GM21723 (cell line): ENCODE data around the gene SLMAP.
"Not testable (repeated sequence)": the region's sequence is repeated elsewhere in the genome, so short reads cannot be mapped to it uniquely, and the experiment has no call there.

Experiments
- ATAC-seq: cut with Tn5 transposase; IDR thresholded peaks from one replicate; pipeline ENCODE4 v1.9.1; 2021; ENCODE audit warnings: mild to moderate bottlenecking, moderate library complexity; ENCODE audit not compliant: unreplicated experiment

Gene SLMAP

GRCh38 chr3:57869110-57869509, 113.0 kb downstream of the SLMAP start:
- ATAC-seq = not testable (repeated sequence)

GRCh38 chr3:57872606-57873005, 116.5 kb downstream of the SLMAP start:
- ATAC-seq = no peak

GRCh38 chr3:57876632-57877031, 120.5 kb downstream of the SLMAP start:
- ATAC-seq = no peak

GRCh38 chr3:57877116-57877515, 121.0 kb downstream of the SLMAP start:
- ATAC-seq = no peak

GRCh38 chr3:57884436-57884835, 128.3 kb downstream of the SLMAP start:
- not testable (repeated sequence) for ATAC-seq

- no peak for ATAC-seq
Observed at GRCh38 chr3:57889807-57890206, 133.7 kb downstream of the SLMAP start.

- no peak for ATAC-seq
Observed at GRCh38 chr3:57890874-57891273, 134.8 kb downstream of the SLMAP start.

GRCh38 chr3:57892423-57892822, 136.3 kb downstream of the SLMAP start:
- ATAC-seq = no peak

GRCh38 chr3:57893156-57893555, 137.0 kb downstream of the SLMAP start:
- no peak for ATAC-seq

GRCh38 chr3:57893668-57894067, 137.6 kb downstream of the SLMAP start:
- ATAC-seq = no peak

- ATAC-seq = no peak
Observed at GRCh38 chr3:57896031-57896430, 139.9 kb downstream of the SLMAP start.

- no peak for ATAC-seq
Observed at GRCh38 chr3:57896691-57897090, 140.6 kb downstream of the SLMAP start.

- no peak for ATAC-seq
Observed at GRCh38 chr3:57900786-57901185, 144.7 kb downstream of the SLMAP start.

- no peak for ATAC-seq
Observed at GRCh38 chr3:57903124-57903890, 147.2 kb downstream of the SLMAP start.

- ATAC-seq = no peak
Observed at GRCh38 chr3:57910990-57911389, 154.9 kb downstream of the SLMAP start.

- no peak for ATAC-seq
Observed at GRCh38 chr3:57911593-57911992, 155.5 kb downstream of the SLMAP start.

GRCh38 chr3:57917601-57918000, 161.5 kb downstream of the SLMAP start:
- ATAC-seq = no peak

GRCh38 chr3:57918123-57918837, 162.2 kb downstream of the SLMAP start:
- ATAC-seq = no peak

- ATAC-seq = no peak
Observed at GRCh38 chr3:57919987-57920386, 163.9 kb downstream of the SLMAP start.

GRCh38 chr3:57923101-57923500, 167.0 kb downstream of the SLMAP start:
- ATAC-seq = no peak

GRCh38 chr3:57923752-57924151, 167.6 kb downstream of the SLMAP start:
- ATAC-seq = no peak

- ATAC-seq = no peak
Observed at GRCh38 chr3:57927166-57927565, 171.1 kb downstream of the SLMAP start.
